ENCODE data around the gene SLC2A5. TPM values are rescaled to one million over a fixed set of nuclear protein-coding genes. Genes with fewer than 3 reads are reported as not detected.

SLC2A5 gene
- total RNA-seq, 1 donor from 2014 or later: 0.26 TPM

DNA sequence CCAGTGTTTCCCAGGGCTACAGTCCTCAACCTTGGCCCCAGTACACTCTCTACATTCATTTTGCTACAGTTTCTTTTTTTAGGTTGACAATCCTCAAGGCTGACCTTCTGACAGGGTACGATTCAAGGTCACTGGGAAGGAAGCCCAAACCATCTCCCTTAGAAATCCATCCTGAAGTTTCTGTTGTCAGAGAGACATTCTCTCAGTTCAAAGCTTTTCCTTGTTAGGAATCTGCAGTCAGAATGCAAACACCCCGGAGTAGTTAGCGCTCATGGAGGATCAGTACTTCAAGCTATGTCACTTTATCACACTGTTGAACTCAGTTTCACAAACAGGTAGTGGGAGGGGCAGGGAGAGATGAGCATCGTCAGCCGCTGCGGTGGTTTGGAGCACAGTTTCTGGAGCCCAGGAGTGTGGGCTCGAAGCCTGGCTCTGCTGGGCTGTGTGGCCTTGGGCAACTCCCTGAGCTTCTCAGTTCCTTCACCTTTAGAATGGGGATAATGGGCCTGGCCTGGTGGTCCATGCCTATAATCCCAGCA is 4.2 kb downstream of the SLC2A5 start:
- no peak for DNase-seq (ENCODE audit: low read depth)
- TF ChIP-seq, protein P1, sequence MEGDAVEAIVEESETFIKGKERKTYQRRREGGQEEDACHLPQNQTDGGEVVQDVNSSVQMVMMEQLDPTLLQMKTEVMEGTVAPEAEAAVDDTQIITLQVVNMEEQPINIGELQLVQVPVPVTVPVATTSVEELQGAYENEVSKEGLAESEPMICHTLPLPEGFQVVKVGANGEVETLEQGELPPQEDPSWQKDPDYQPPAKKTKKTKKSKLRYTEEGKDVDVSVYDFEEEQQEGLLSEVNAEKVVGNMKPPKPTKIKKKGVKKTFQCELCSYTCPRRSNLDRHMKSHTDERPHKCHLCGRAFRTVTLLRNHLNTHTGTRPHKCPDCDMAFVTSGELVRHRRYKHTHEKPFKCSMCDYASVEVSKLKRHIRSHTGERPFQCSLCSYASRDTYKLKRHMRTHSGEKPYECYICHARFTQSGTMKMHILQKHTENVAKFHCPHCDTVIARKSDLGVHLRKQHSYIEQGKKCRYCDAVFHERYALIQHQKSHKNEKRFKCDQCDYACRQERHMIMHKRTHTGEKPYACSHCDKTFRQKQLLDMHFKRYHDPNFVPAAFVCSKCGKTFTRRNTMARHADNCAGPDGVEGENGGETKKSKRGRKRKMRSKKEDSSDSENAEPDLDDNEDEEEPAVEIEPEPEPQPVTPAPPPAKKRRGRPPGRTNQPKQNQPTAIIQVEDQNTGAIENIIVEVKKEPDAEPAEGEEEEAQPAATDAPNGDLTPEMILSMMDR (IDR thresholded peaks at IDR 0.05; ENCODE audit: insufficient read depth, low read length, severe bottlenecking): no peak
- FAIRE-seq: no peak
- no peak overlapping the region for H3K4me3 ChIP-seq (ENCODE audit: low read depth, low read length)
- no peaks in the 10 kb centered on the region for H3K27me3 ChIP-seq (ENCODE audit: control insufficient read depth, insufficient read depth, low read length)
- no peaks in the 10 kb centered on the region for H3K36me3 ChIP-seq (ENCODE audit: control insufficient read depth, insufficient read depth, low read length)

- Histone ChIP-seq H3K4me3 (ENCODE audit: low read depth, low read length) (no peak overlapping the region), H3K36me3 (ENCODE audit: control insufficient read depth, insufficient read depth, low read length) (no peaks in the 10 kb centered on the region), H3K27me3 (ENCODE audit: control insufficient read depth, insufficient read depth, low read length) (no peaks in the 10 kb centered on the region)
- no peak for DNase-seq (ENCODE audit: low read depth)
- FAIRE-seq: no peak
- TF ChIP-seq, protein P1 (IDR thresholded peaks at IDR 0.05; ENCODE audit: insufficient read depth, low read length, severe bottlenecking): no peak
These were observed 6.6 kb downstream of the SLC2A5 start for GRCh38 chr1:9062846-9063245.

GRCh38 chr1:9062021-9062471 is 7.4 kb downstream of the SLC2A5 start:
- H3K36me3 ChIP-seq (ENCODE audit: control insufficient read depth, insufficient read depth, low read length): no peaks in the 10 kb centered on the region
- no peak for FAIRE-seq
- no peak for DNase-seq (ENCODE audit: low read depth)

GRCh38 chr1:9061252-9061960 is 8.0 kb downstream of the SLC2A5 start:
- FAIRE-seq (no peak), DNase-seq (ENCODE audit: low read depth) (no peak)
- H3K4me3 ChIP-seq (ENCODE audit: low read depth, low read length): no peak overlapping the region
- H3K27me3 ChIP-seq (ENCODE audit: control insufficient read depth, insufficient read depth, low read length): no peaks in the 10 kb centered on the region
- no peaks in the 10 kb centered on the region for H3K36me3 ChIP-seq (ENCODE audit: control insufficient read depth, insufficient read depth, low read length)
- TF ChIP-seq, protein P1 (IDR thresholded peaks at IDR 0.05; ENCODE audit: insufficient read depth, low read length, severe bottlenecking): no peak

More at GRCh38 chr1:9062021-9062471, 7.4 kb downstream of the SLC2A5 start:
- Histone ChIP-seq H3K27me3 (ENCODE audit: control insufficient read depth, insufficient read depth, low read length) (no peaks in the 10 kb centered on the region), H3K4me3 (ENCODE audit: low read depth, low read length) (no peak overlapping the region)
- TF ChIP-seq, protein P1 (IDR thresholded peaks at IDR 0.05; ENCODE audit: insufficient read depth, low read length, severe bottlenecking): no peak

DNA sequence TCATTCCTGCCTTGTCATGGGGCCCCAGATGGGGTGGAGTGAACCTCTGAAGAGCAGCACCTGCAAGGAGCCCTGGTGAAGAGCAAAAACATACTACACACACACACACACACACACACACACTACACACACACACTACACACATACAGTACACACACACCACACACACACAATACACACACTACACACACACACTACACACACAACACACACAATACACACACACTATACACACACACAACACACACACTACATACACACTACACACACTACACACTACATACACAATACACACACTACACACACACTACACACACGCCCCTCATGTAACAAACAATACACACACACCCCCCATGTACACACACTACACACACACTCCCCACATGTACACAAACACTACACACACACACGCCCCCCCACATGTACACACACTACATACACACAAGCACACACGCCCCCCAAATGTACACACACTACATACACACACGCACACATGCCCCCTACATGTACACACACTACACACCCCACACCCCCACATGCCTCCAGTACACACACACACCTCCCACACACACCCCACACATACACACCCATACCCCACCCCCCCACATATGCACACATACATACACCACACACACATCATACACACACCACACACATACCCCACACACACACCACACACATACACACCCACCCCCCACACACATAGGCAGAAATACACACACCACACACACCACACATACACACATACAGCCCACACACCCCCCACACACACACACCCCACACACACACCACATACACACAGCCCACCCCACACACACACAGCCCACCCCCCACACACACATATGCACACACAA is 9.3 kb downstream of the SLC2A5 start:
- H3K27me3 ChIP-seq (ENCODE audit: control insufficient read depth, insufficient read depth, low read length): no peaks in the 10 kb centered on the region
- no peak for DNase-seq (ENCODE audit: low read depth)
- H3K36me3 ChIP-seq (ENCODE audit: control insufficient read depth, insufficient read depth, low read length): no peaks in the 10 kb centered on the region
- FAIRE-seq: peak; percentile 98
- H3K4me3 ChIP-seq (ENCODE audit: low read depth, low read length): no peak overlapping the region
- TF ChIP-seq, protein P1 (IDR thresholded peaks at IDR 0.05; ENCODE audit: insufficient read depth, low read length, severe bottlenecking): no peak
